Keratinocyte (primary cell): ENCODE data around the gene KRT84. TPM values are rescaled to one million over a fixed set of nuclear protein-coding genes. Genes with fewer than 3 reads are reported as not detected.

ENCODE experiments used
- DNase-seq: peaks from one replicate; pipeline ENCODE4 v3.0.0-alpha.2; 2011; ENCODE audit warnings: low read depth, missing footprints, low spot score
- FAIRE-seq: peaks from 2 replicates; lab custom pipeline; 2011; peaks lifted over from hg19 to GRCh38; lab: Jason Lieb, UNC
- H2AFZ ChIP-seq: 2 replicates; pipeline ENCODE4 v1.6.0; 2012; ENCODE audit warnings: low read length, control low read depth, inconsistent platforms; ENCODE audit not compliant: control insufficient read depth
- H3K27ac ChIP-seq: 2 replicates; pipeline ENCODE4 v1.5.1; 2011; ENCODE audit warnings: low read length; ENCODE audit not compliant: control insufficient read depth, insufficient read depth
- H3K27me3 ChIP-seq: 3 replicates; pipeline ENCODE4 v1.6.0; 2011; ENCODE audit warnings: low read length; ENCODE audit not compliant: control insufficient read depth, insufficient read depth; ENCODE audit errors: extremely low read depth
- H3K36me3 ChIP-seq, 2 experiments: 2 replicates in 1 of 2; 3 replicates in 1 of 2; pipeline ENCODE4 v1.5.1; 2011; ENCODE audit warnings: low read length in 2 of 2, mild to moderate bottlenecking in 1 of 2; ENCODE audit not compliant: control insufficient read depth in 2 of 2, insufficient read depth in 2 of 2; ENCODE audit errors: extremely low read depth in 1 of 2
- H3K4me1 ChIP-seq: 3 replicates; pipeline ENCODE4 v1.5.1; 2011; ENCODE audit warnings: low read length; ENCODE audit not compliant: control insufficient read depth, insufficient read depth; ENCODE audit errors: extremely low read depth
- H3K4me2 ChIP-seq: 3 replicates; pipeline ENCODE4 v1.6.0; 2011; ENCODE audit warnings: low read depth, low read length; ENCODE audit not compliant: control insufficient read depth, insufficient read depth; ENCODE audit errors: extremely low read depth
- H3K4me3 ChIP-seq, 3 experiments: fragments of 200-600 bp in 1 of 3; sonication (generic) in 1 of 3; 2 replicates in 2 of 3; 3 replicates in 1 of 3; pipeline ENCODE4 v1.5.1; 2011 to 2016; ENCODE audit warnings: low read length in 3 of 3, mild to moderate bottlenecking in 3 of 3, control low read depth in 2 of 3, inconsistent platforms in 1 of 3, low read depth in 1 of 3, mixed read lengths in 1 of 3, mixed run types in 1 of 3, moderate library complexity in 1 of 3; ENCODE audit not compliant: control insufficient read depth in 2 of 3, insufficient read depth in 2 of 3; ENCODE audit errors: extremely low read depth in 1 of 3
- H3K79me2 ChIP-seq: 2 replicates; pipeline ENCODE4 v1.6.0; 2012; ENCODE audit warnings: low read length; ENCODE audit not compliant: control insufficient read depth, insufficient read depth
- H3K9ac ChIP-seq: 3 replicates; pipeline ENCODE4 v1.6.0; 2011; ENCODE audit warnings: low read length; ENCODE audit not compliant: control insufficient read depth, insufficient read depth; ENCODE audit errors: extremely low read depth
- H3K9me1 ChIP-seq: 3 replicates; pipeline ENCODE4 v1.6.0; 2011; ENCODE audit warnings: low read length; ENCODE audit not compliant: control insufficient read depth, insufficient read depth; ENCODE audit errors: extremely low read depth
- H3K9me3 ChIP-seq: 2 replicates; pipeline ENCODE4 v1.5.1; 2012; ENCODE audit warnings: low read depth, low read length; ENCODE audit not compliant: control insufficient read depth
- H4K20me1 ChIP-seq: 3 replicates; pipeline ENCODE4 v1.6.0; 2011; ENCODE audit warnings: low read length; ENCODE audit not compliant: control insufficient read depth, insufficient read depth; ENCODE audit errors: extremely low read depth
- EZH2 ChIP-seq: IDR thresholded peaks from one replicate; pipeline ENCODE4 v1.6.1; 2012; ENCODE audit warnings: inconsistent platforms, mild to moderate bottlenecking, low read length, moderate library complexity
- dilution Hi-C: fragments of 300-500 bp; cut with MboI; formaldehyde crosslinking; loops from one replicate; pipeline ENCODE4 v1.7.0; 2020; ENCODE audit warnings: low sequenced_read_pairs; ENCODE audit not compliant: extremely low pct_ligation_motif_present
- polyA plus RNA-seq, 5 experiments: library from polyadenylated mRNA; depleted of rRNA in 3 of 5; stranded (reverse) in 3 of 5; stranded (forward) in 1 of 5; unstranded in 1 of 5; fragments of >200 nt; gene quantifications; 1 replicate in 1 of 5; 2 replicates in 3 of 5; 3 replicates in 1 of 5; pipeline versions ENCODE4 v1.2.1 to v1.2.3, GENCODE V29; 2011 to 2012; ENCODE audit warnings: missing spikeins in 2 of 5, low read depth in 1 of 5, low replicate concordance in 1 of 5
- TF ChIP-seq, protein P1 (sequence below), 3 experiments: IDR thresholded peaks in 1 of 3; conservative IDR thresholded peaks in 1 of 3; optimal IDR thresholded peaks in 1 of 3; 2 replicates in 2 of 3; 3 replicates in 1 of 3; pipeline versions ENCODE3 to v1.5.1; 2011; ENCODE audit warnings: low read length in 3 of 3, mild to moderate bottlenecking in 3 of 3, moderate library complexity in 2 of 3, control low read depth in 1 of 3, inconsistent platforms in 1 of 3; ENCODE audit not compliant: insufficient read depth in 2 of 3; ENCODE audit errors: extremely low read depth in 1 of 3

KRT84 gene
- polyA plus RNA-seq, 1 donor (not counting 4 experiments of a cell fraction or from before 2014, with no cell fraction given) = 0.10 TPM

DNA sequence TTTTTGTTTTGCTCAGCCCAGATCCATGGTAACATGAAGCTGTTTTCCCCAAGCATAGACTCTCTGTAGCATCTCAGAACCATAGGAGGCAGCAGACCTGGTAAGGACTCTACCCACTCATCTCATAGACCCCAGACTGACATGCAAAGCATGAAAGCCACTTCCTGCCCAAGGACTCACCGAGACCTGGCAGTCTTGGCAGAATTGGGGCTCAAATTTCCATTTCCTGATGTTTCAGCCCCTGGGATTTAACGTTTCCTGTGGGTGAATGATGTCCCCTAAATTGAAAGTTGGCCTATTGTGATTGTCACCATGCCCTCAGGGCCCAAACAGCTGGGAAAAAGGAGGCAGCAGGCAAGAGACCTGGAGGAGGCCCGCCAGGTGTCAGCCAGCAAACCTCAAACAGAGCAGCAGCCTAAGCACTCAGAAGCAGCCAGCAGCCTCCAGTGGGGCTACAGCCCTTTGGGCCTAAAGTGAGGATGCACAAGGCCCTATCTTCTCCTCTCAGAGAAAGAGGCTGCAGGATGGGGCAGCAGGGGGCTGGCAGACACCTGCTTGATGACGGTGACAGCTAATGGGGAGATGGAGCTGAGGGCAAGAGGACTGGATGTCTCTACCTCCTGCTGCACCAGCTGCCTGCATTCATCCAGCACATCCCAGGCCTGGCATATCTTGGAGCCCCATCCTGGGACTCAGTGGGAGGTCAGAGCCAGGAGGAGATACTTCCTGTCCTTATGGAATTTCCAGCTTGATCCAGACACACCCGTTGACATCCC lies 26.7 kb downstream of the KRT84 start:
- H3K4me2 ChIP-seq = no peak overlapping the region
- TF ChIP-seq EZH2 = no peak
- TF ChIP-seq, protein P1, sequence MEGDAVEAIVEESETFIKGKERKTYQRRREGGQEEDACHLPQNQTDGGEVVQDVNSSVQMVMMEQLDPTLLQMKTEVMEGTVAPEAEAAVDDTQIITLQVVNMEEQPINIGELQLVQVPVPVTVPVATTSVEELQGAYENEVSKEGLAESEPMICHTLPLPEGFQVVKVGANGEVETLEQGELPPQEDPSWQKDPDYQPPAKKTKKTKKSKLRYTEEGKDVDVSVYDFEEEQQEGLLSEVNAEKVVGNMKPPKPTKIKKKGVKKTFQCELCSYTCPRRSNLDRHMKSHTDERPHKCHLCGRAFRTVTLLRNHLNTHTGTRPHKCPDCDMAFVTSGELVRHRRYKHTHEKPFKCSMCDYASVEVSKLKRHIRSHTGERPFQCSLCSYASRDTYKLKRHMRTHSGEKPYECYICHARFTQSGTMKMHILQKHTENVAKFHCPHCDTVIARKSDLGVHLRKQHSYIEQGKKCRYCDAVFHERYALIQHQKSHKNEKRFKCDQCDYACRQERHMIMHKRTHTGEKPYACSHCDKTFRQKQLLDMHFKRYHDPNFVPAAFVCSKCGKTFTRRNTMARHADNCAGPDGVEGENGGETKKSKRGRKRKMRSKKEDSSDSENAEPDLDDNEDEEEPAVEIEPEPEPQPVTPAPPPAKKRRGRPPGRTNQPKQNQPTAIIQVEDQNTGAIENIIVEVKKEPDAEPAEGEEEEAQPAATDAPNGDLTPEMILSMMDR (optimal IDR thresholded peaks at IDR 0.05 in 1 of 3, IDR thresholded peaks at IDR 0.05 in 1 of 3, conservative IDR thresholded peaks at IDR 0.05 in 1 of 3; ENCODE audit: extremely low read depth in 1 of 3, insufficient read depth in 2 of 3, low read length in 3 of 3) = no peak
- FAIRE-seq (no peak), DNase-seq (no peak)
- dilution Hi-C loops = no loop called here
- no peaks in the 10 kb centered on the region for H3K79me2 ChIP-seq
- no peak overlapping the region for H3K9ac ChIP-seq
- H3K27me3 ChIP-seq = peaks cover 7% of the 10 kb centered on the region
- H3K4me1 ChIP-seq = no peaks in the 10 kb centered on the region
- no peaks in the 10 kb centered on the region for H4K20me1 ChIP-seq
- H3K36me3 ChIP-seq = no peaks in the 10 kb centered on the region
- no peak overlapping the region for H3K27ac ChIP-seq
- no peaks in the 10 kb centered on the region for H3K9me3 ChIP-seq
- H3K9me1 ChIP-seq = no peaks in the 10 kb centered on the region
- H3K4me3 ChIP-seq = no peak overlapping the region
- no peak overlapping the region for H2AFZ ChIP-seq

DNA sequence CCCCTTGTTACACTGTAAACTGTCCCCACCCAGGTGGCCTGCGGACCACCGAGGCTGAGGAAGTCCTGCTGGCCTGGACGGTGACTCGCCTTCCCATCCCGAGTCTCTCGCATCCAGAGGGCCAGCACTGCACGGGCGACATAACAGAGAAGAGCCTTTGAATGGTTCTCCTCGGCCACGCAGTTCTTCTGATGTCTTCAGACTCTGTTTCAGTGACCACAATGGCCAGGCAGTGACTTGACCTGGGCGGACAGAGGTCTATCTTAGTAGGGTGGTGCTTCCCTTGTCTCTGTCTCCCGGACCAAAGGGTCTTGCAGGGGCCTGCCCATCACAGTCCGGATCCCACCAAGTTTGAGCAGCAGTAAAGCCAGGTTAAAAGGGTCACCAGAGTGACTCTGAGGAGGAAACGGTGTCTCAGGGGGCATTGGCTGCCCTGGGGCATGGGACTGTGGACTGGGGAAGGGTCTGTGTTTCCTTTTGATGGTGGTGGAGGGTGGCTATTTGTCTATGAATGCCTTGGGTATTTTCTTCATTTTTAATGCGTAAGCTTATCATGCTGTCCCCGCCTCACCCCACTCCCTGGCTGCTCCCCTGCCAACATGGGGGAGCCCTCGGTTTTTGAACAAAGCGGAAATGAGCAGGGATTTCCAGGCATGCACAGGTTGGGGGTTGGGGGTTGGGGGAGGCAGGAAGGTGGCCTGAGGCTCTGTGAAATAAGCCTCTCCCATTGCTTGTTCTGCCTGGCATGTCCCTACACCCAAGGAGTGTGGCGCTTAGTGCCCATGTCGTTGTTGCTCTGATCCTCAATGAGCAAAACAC lies 28.5 kb downstream of the KRT84 start:
- no peak for FAIRE-seq
- H3K27me3 ChIP-seq = peaks cover 7% of the 10 kb centered on the region

More for the DNA sequence above, 28.5 kb downstream of the KRT84 start:
- no peak overlapping the region for H3K4me3 ChIP-seq
- H3K36me3 ChIP-seq = no peaks in the 10 kb centered on the region
- no peak for DNase-seq
- H4K20me1 ChIP-seq = no peaks in the 10 kb centered on the region
- H2AFZ ChIP-seq = no peak overlapping the region
- no peak overlapping the region for H3K4me2 ChIP-seq
- H3K4me1 ChIP-seq = no peaks in the 10 kb centered on the region
- H3K27ac ChIP-seq = no peak overlapping the region
- no peaks in the 10 kb centered on the region for H3K9me3 ChIP-seq
- TF ChIP-seq EZH2 = no peak
- TF ChIP-seq, protein P1 (optimal IDR thresholded peaks at IDR 0.05 in 1 of 3, IDR thresholded peaks at IDR 0.05 in 1 of 3, conservative IDR thresholded peaks at IDR 0.05 in 1 of 3; ENCODE audit: extremely low read depth in 1 of 3, insufficient read depth in 2 of 3, low read length in 3 of 3) = no peak
- H3K79me2 ChIP-seq = no peaks in the 10 kb centered on the region
- H3K9ac ChIP-seq = no peak overlapping the region
- no peaks in the 10 kb centered on the region for H3K9me1 ChIP-seq
- dilution Hi-C loops = no loop called here
